ENCODE results near the gene CDC27.

- no peak for TF ChIP-seq CTCF (IDR thresholded peaks at IDR 0.05 in 2 of 3, conservative IDR thresholded peaks at IDR 0.05 in 1 of 3; ENCODE audit: borderline replicate concordance in 1 of 3, insufficient read depth in 1 of 3, low read depth in 2 of 3, low read length in 2 of 3)
- TF ChIP-seq POLR2A (IDR thresholded peaks at IDR 0.05; ENCODE audit: borderline replicate concordance, extremely low read depth, insufficient read depth, insufficient read length) = no peak
- TF ChIP-seq ATF3 (IDR thresholded peaks at IDR 0.05) = no peak
Observed at GRCh38 chr17:47201166-47201565, 12.1 kb upstream of the CDC27 start.

Data from HCT116 (cell line).